LNCaP clone FGC (cell line): ENCODE data around the gene SORCS3.

Source experiments
- DNase-seq: peaks from one replicate; pipeline ENCODE4 v3.0.0-alpha.2; 2011; ENCODE audit warnings: low read depth
- H3K4me3 ChIP-seq: 2 replicates; pipeline ENCODE4 v1.5.1; 2011; ENCODE audit warnings: mild to moderate bottlenecking, low read depth, low read length, control low read depth
- TF ChIP-seq, protein P1 (sequence below): IDR thresholded peaks from 2 replicates; pipeline ENCODE4 v1.5.1; 2012; ENCODE audit warnings: mild to moderate bottlenecking; ENCODE audit not compliant: control insufficient read depth, insufficient read depth; ENCODE audit errors: extremely low read depth

The SORCS3 gene

GRCh38 chr10:105104297-105104696, 463.2 kb downstream of the SORCS3 start:
- no peak for DNase-seq
- TF ChIP-seq, protein P1, sequence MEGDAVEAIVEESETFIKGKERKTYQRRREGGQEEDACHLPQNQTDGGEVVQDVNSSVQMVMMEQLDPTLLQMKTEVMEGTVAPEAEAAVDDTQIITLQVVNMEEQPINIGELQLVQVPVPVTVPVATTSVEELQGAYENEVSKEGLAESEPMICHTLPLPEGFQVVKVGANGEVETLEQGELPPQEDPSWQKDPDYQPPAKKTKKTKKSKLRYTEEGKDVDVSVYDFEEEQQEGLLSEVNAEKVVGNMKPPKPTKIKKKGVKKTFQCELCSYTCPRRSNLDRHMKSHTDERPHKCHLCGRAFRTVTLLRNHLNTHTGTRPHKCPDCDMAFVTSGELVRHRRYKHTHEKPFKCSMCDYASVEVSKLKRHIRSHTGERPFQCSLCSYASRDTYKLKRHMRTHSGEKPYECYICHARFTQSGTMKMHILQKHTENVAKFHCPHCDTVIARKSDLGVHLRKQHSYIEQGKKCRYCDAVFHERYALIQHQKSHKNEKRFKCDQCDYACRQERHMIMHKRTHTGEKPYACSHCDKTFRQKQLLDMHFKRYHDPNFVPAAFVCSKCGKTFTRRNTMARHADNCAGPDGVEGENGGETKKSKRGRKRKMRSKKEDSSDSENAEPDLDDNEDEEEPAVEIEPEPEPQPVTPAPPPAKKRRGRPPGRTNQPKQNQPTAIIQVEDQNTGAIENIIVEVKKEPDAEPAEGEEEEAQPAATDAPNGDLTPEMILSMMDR: no peak
- no peak overlapping the region for H3K4me3 ChIP-seq

- TF ChIP-seq, protein P1: no peak
- H3K4me3 ChIP-seq: no peak overlapping the region
- DNase-seq: no peak
These were observed 468.1 kb downstream of the SORCS3 start for GRCh38 chr10:105109164-105109563.

- TF ChIP-seq, protein P1: no peak
- no peak for DNase-seq
These were observed 471.8 kb downstream of the SORCS3 start for GRCh38 chr10:105112862-105113261.

DNA sequence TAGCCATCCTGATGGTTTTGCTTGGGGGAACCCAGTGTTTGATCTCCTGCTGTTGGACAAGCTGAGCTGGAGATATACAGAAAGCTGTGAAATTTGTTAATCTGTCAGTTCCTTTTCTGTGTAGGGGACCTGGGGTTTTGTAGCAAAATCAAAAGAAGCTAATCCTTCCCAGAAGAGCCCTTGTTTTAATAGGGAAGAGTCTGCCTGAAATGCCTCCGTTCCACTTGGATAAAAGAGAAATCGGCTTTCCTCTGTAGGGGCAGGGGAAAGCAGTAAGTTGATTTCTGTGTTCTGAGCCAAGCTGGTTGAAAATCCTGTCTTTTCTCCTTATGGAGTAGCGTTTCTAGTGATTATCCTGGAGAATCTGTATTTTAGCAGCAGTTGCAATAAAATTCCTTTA, 472.6 kb downstream of the SORCS3 start:
- TF ChIP-seq, protein P1: no peak
- no peak overlapping the region for H3K4me3 ChIP-seq
- no peak for DNase-seq

More at GRCh38 chr10:105112862-105113261, 471.8 kb downstream of the SORCS3 start:
- H3K4me3 ChIP-seq: no peak overlapping the region

DNA sequence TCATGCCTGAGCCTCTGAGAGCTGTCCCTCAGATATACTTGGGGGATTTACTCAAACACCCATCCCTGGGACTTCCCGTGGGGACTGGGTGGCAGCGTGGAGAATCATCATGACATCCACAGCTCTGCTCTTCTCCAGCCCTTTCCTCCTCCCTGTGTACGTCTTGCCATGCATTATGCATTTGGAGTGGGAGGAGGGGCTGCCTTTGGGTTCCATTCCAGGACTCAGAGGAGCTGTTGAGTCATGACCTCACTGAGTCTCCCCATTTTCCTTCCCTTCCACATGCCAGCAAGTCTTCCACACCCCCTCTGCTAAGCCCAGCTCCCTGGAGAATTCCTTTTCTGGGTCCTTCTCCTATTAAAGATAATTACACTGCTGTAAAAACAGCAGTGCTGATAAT, 480.7 kb downstream of the SORCS3 start:
- no peak for DNase-seq
- no peak overlapping the region for H3K4me3 ChIP-seq
- TF ChIP-seq, protein P1: no peak

GRCh38 chr10:105128111-105128510, 487.0 kb downstream of the SORCS3 start:
- H3K4me3 ChIP-seq: no peak overlapping the region
- TF ChIP-seq, protein P1: no peak
- DNase-seq: no peak

GRCh38 chr10:105138358-105138757, 497.3 kb downstream of the SORCS3 start:
- no peak for DNase-seq
- no peak overlapping the region for H3K4me3 ChIP-seq
- TF ChIP-seq, protein P1: no peak
